ENCODE data around the gene MAP7D3. TPM values are rescaled to one million over a fixed set of nuclear protein-coding genes. Genes with fewer than 3 reads are reported as not detected.

The MAP7D3 gene
- total and polyA plus RNA-seq, 9 of the 15 experiments (the other 6 are each of a cell fraction or from before 2014, with no cell fraction given): 9.4 to 27.7 (median 14.0) TPM

- TF ChIP-seq TSHZ1 (CRISPR knock-in tag; IDR thresholded peaks at IDR 0.05): no peak
- TF ChIP-seq RNF2 (IDR thresholded peaks at IDR 0.05): no peak
- no peak for TF ChIP-seq BCOR (IDR thresholded peaks at IDR 0.05)
- no peak for TF ChIP-seq ARNT (IDR thresholded peaks at IDR 0.05)
- TF ChIP-seq HMG20A (CRISPR knock-in tag; conservative IDR thresholded peaks at IDR 0.05): no peak
- no peak for TF ChIP-seq KLF10 (CRISPR knock-in tag; IDR thresholded peaks at IDR 0.05)
- TF ChIP-seq ETV6 (IDR thresholded peaks at IDR 0.05; ENCODE audit: borderline replicate concordance in 1 of 2, low read depth in 2 of 2, low read length in 1 of 2): no peak
- TF ChIP-seq ETV6 (CRISPR knock-in tag; IDR thresholded peaks at IDR 0.05; ENCODE audit: borderline replicate concordance): no peak
- no peak for TF ChIP-seq ZNF232 (CRISPR knock-in tag; IDR thresholded peaks at IDR 0.05)
- no peak for TF ChIP-seq ZBTB43 (CRISPR knock-in tag; IDR thresholded peaks at IDR 0.05)
- no peak for TF ChIP-seq PCBP1 (IDR thresholded peaks at IDR 0.05; ENCODE audit: low read depth, low read length, poor library complexity, severe bottlenecking)
- TF ChIP-seq ZNF217 (CRISPR knock-in tag; IDR thresholded peaks at IDR 0.05): no peak
- TF ChIP-seq FOXK2 (conservative IDR thresholded peaks at IDR 0.05 in 1 of 2, IDR thresholded peaks at IDR 0.05 in 1 of 2; ENCODE audit: low read depth in 2 of 2): no peak
- no peak for TF ChIP-seq ZNF398 (CRISPR knock-in tag; IDR thresholded peaks at IDR 0.05)
- TF ChIP-seq SREBF2 (CRISPR knock-in tag; IDR thresholded peaks at IDR 0.05): no peak
- POLR2A ChIA-PET: no interaction called here
- H2AFZ ChIP-seq (ENCODE audit: low read depth, low read length): no peak overlapping the region
- H3K9me3 ChIP-seq (replicated peaks; ENCODE audit: control insufficient read depth, insufficient read depth, low read depth, low read length): no peaks in the 10 kb centered on the region
- no peak for ATAC-seq
- CTCF ChIA-PET (ENCODE audit: low intra/inter-chr PET ratio): no interaction called here
- H4K20me1 ChIP-seq (replicated peaks; ENCODE audit: control insufficient read depth, insufficient read depth, low read length): no peaks in the 10 kb centered on the region
- intact Hi-C loops (cut with micrococcal nuclease) (no loop called here), in situ Hi-C loops (cut with MboI) (no loop called here)
- no peaks in the 10 kb centered on the region for H3K4me1 ChIP-seq (replicated peaks in 1 of 2; ENCODE audit: control insufficient read depth in 2 of 2, insufficient read depth in 2 of 2, low read length in 2 of 2)
- H3K27me3 ChIP-seq (ENCODE audit: control insufficient read depth in 2 of 2, insufficient read depth in 2 of 2, low read length in 2 of 2): peaks cover 0 to 9% of the 10 kb centered on the region in 2 experiments; a peak in 3 of 5 replicates
- no peaks in the 10 kb centered on the region for H3K9me1 ChIP-seq (ENCODE audit: control insufficient read depth, insufficient read depth, low read length)
- H3K9ac ChIP-seq (ENCODE audit: insufficient read depth in 1 of 2, low read depth in 2 of 2, low read length in 2 of 2): no peak overlapping the region
- H3K27ac ChIP-seq (ENCODE audit: extremely low read depth, low read depth, low read length): no peak overlapping the region
- FAIRE-seq: no peak
- DNase-seq (ENCODE audit: extremely low read depth in 1 of 4, low spot score in 3 of 4): no peak
- H3K4me3 ChIP-seq: no peak overlapping the region
- H3K79me2 ChIP-seq (ENCODE audit: control insufficient read depth, insufficient read depth, low read length): no peaks in the 10 kb centered on the region
- BruUV-seq (replicated peaks): no TSS peak
- H3K36me3 ChIP-seq (ENCODE audit: control insufficient read depth, insufficient read depth, low read length): no peaks in the 10 kb centered on the region
- H3K4me2 ChIP-seq (ENCODE audit: insufficient read depth, low read length): no peak overlapping the region
- WGBS (ENCODE audit: insufficient coverage, low coverage, missing lambda C conversion rate): 3% methylated on average over 10 of the region's 10 CpGs
These were observed 61.0 kb downstream of the MAP7D3 start for GRCh38 chrX:136190038-136190713.
